H9 (cell line): ENCODE results near the gene ZBTB16. TPM values are rescaled to one million over a fixed set of nuclear protein-coding genes. Genes with fewer than 3 reads are reported as not detected.

Experiments
- DNase-seq: peaks from one replicate; pipeline ENCODE4 v3.0.0-alpha.2; 2017
- H2AFZ ChIP-seq: one replicate; pipeline ENCODE4 v1.6.1; 2013; ENCODE audit warnings: mild to moderate bottlenecking, low read length, control low read depth, moderate library complexity
- H2AK5ac ChIP-seq: 2 replicates; pipeline ENCODE4 v1.6.1; 2013; ENCODE audit warnings: low read length, control low read depth, mixed read lengths; ENCODE audit not compliant: insufficient read length
- H2BK120ac ChIP-seq: one replicate; pipeline ENCODE4 v1.6.1; 2013; ENCODE audit warnings: low read depth, mild to moderate bottlenecking, low read length, control low read depth, inconsistent platforms; ENCODE audit not compliant: poor library complexity, severe bottlenecking
- H2BK12ac ChIP-seq: 2 replicates; pipeline ENCODE4 v1.6.1; 2013; ENCODE audit warnings: low read length, control low read depth, mixed read lengths, low read depth; ENCODE audit not compliant: insufficient read length
- H2BK15ac ChIP-seq: 2 replicates; pipeline ENCODE4 v1.6.1; 2013; ENCODE audit warnings: low read depth, low read length, control low read depth
- H2BK20ac ChIP-seq: one replicate; pipeline ENCODE4 v1.6.1; 2013; ENCODE audit warnings: low read depth, mild to moderate bottlenecking, low read length, control low read depth, inconsistent platforms; ENCODE audit not compliant: poor library complexity, severe bottlenecking
- H2BK5ac ChIP-seq: 2 replicates; pipeline ENCODE4 v1.6.1; 2013; ENCODE audit warnings: low read length, control low read depth, mixed read lengths; ENCODE audit not compliant: insufficient read length
- H3K14ac ChIP-seq: 2 replicates; pipeline ENCODE4 v1.6.1; 2013; ENCODE audit warnings: low read length, control low read depth; ENCODE audit not compliant: insufficient read depth
- H3K18ac ChIP-seq: 2 replicates; pipeline ENCODE4 v1.6.1; 2013; ENCODE audit warnings: low read depth, mild to moderate bottlenecking, mixed read lengths, low read length, control low read depth; ENCODE audit not compliant: insufficient read length
- H3K23ac ChIP-seq: 2 replicates; pipeline ENCODE4 v1.6.1; 2013; ENCODE audit warnings: low read length, control low read depth, mixed read lengths, low read depth; ENCODE audit not compliant: insufficient read length
- H3K23me2 ChIP-seq: 2 replicates; pipeline ENCODE4 v1.6.1; 2013; ENCODE audit warnings: low read depth, mild to moderate bottlenecking, mixed read lengths, low read length, control low read depth; ENCODE audit not compliant: insufficient read length, poor library complexity, severe bottlenecking
- H3K27ac ChIP-seq: 2 replicates; pipeline ENCODE4 v1.5.1; 2013; ENCODE audit warnings: low read length, control low read depth, mixed read lengths, low read depth; ENCODE audit not compliant: insufficient read length
- H3K27me3 ChIP-seq: 2 replicates; pipeline ENCODE4 v1.6.1; 2013; ENCODE audit warnings: low read length, control low read depth, inconsistent platforms; ENCODE audit not compliant: insufficient read depth
- H3K4ac ChIP-seq: 2 replicates; pipeline ENCODE4 v1.6.1; 2013; ENCODE audit warnings: low read depth, mild to moderate bottlenecking, control low read depth, inconsistent platforms, low read length, moderate library complexity
- H3K4me1 ChIP-seq: 2 replicates; pipeline ENCODE4 v1.6.1; 2013; ENCODE audit warnings: low read length, control low read depth, inconsistent platforms; ENCODE audit not compliant: insufficient read depth
- H3K4me2 ChIP-seq: 2 replicates; pipeline ENCODE4 v1.6.1; 2013; ENCODE audit warnings: low read length, control low read depth, mixed read lengths; ENCODE audit not compliant: insufficient read length, insufficient read depth
- H3K56ac ChIP-seq: 2 replicates; pipeline ENCODE4 v1.6.1; 2013; ENCODE audit warnings: low read depth, mild to moderate bottlenecking, mixed read lengths, low read length, control low read depth; ENCODE audit not compliant: insufficient read length
- H3K79me1 ChIP-seq: 2 replicates; pipeline ENCODE4 v1.6.1; 2013; ENCODE audit warnings: low read depth, mild to moderate bottlenecking, moderate library complexity, low read length, control low read depth, inconsistent platforms; ENCODE audit not compliant: insufficient read depth, poor library complexity, severe bottlenecking
- H3K79me2 ChIP-seq: 2 replicates; pipeline ENCODE4 v1.6.1; 2013; ENCODE audit warnings: low read length, control low read depth, inconsistent platforms; ENCODE audit not compliant: insufficient read depth
- H3K9ac ChIP-seq: 2 replicates; pipeline ENCODE4 v1.6.1; 2013; ENCODE audit warnings: low read length, control low read depth, mixed read lengths; ENCODE audit not compliant: insufficient read length; ENCODE audit errors: extremely low read depth
- H3K9me3 ChIP-seq: one replicate; pipeline ENCODE4 v1.6.1; 2013; ENCODE audit warnings: low read depth, low read length, inconsistent platforms; ENCODE audit not compliant: control insufficient read depth
- H3T11ph ChIP-seq: one replicate; pipeline ENCODE4 v1.6.1; 2013; ENCODE audit warnings: mild to moderate bottlenecking, low read length, control low read depth, inconsistent platforms
- H4K20me1 ChIP-seq: one replicate; pipeline ENCODE4 v1.6.1; 2013; ENCODE audit not compliant: control insufficient read depth, insufficient read length, insufficient read depth
- H4K5ac ChIP-seq: 2 replicates; pipeline ENCODE4 v1.6.1; 2013; ENCODE audit warnings: low read depth, mild to moderate bottlenecking, mixed read lengths, low read length, control low read depth; ENCODE audit not compliant: insufficient read length
- H4K8ac ChIP-seq: replicated peaks from 2 replicates; pipeline ENCODE4 v1.6.1; 2013; ENCODE audit warnings: low read length, control low read depth, mixed read lengths, low read depth; ENCODE audit not compliant: insufficient read length
- H4K91ac ChIP-seq: 2 replicates; pipeline ENCODE4 v1.6.1; 2013; ENCODE audit warnings: low read depth, mild to moderate bottlenecking, moderate library complexity, mixed read lengths, low read length, control low read depth; ENCODE audit not compliant: insufficient read length
- H3K27ac Mint-ChIP-seq, 3 experiments: 2 replicates in 2 of 3; 3 replicates in 1 of 3; pipeline ENCODE4 v1.8.0; 2020 to 2021; ENCODE audit warnings: mixed read lengths in 3 of 3, mild to moderate bottlenecking in 1 of 3, moderate library complexity in 1 of 3
- H3K27me3 Mint-ChIP-seq: 2 replicates; pipeline ENCODE4 v1.8.0; 2021; ENCODE audit warnings: low read depth, mild to moderate bottlenecking, moderate library complexity, mixed read lengths
- H3K36me3 Mint-ChIP-seq, 3 experiments: 2 replicates in 2 of 3; 3 replicates in 1 of 3; pipeline ENCODE4 v1.8.0; 2020 to 2021; ENCODE audit warnings: low read depth in 3 of 3, mixed read lengths in 3 of 3; ENCODE audit not compliant: insufficient read depth in 1 of 3
- H3K4me1 Mint-ChIP-seq, 2 experiments: 2 replicates each; pipeline ENCODE4 v1.8.0; 2020; ENCODE audit warnings: mixed read lengths in 2 of 2
- H3K4me3 Mint-ChIP-seq, 2 experiments: 2 replicates in 1 of 2; 3 replicates in 1 of 2; pipeline ENCODE4 v1.8.0; 2020 to 2021; ENCODE audit warnings: mild to moderate bottlenecking in 2 of 2, mixed read lengths in 2 of 2, moderate library complexity in 1 of 2
- H3K9me3 Mint-ChIP-seq, 2 experiments: 2 replicates in 1 of 2; 3 replicates in 1 of 2; pipeline ENCODE4 v1.8.0; 2020; ENCODE audit warnings: mild to moderate bottlenecking in 2 of 2, mixed read lengths in 2 of 2, moderate library complexity in 1 of 2
- WGBS: extraction: QIAGEN DNeasy Blood & Tissue Kit; methylation state at CpG from one replicate; pipeline ENCODE4 v1.1.7; 2013; ENCODE audit warnings: missing lambda C conversion rate, low lambda C conversion rate, mixed read lengths; ENCODE audit not compliant: insufficient read length; ENCODE audit errors: extremely low coverage; 5-methylcytosine and 5-hydroxymethylcytosine counted together
- total RNA-seq: library from RNA; stranded (reverse); gene quantifications from 2 replicates; pipeline ENCODE4 v1.2.1, GENCODE V29; 2021
- TF ChIP-seq, protein P1 (sequence below): fragments of 200-600 bp; sonication (generic); conservative IDR thresholded peaks from 3 replicates; pipeline ENCODE4 v1.8.0; 2021; ENCODE audit warnings: antibody characterized with exemption, mild to moderate bottlenecking

The ZBTB16 gene
- total RNA-seq, 1 experiment from 2014 or later, result not detected

GRCh38 chr11:114164546-114164945 is 105.0 kb downstream of the ZBTB16 start:
- Histone ChIP-seq H3K4me2 (no peak overlapping the region), H3K23ac (no peak overlapping the region), H4K8ac (no peak overlapping the region), H3T11ph (no peak overlapping the region), H2BK20ac (no peak overlapping the region), H3K4me1 (peaks cover 4% of the 10 kb centered on the region; the same call in 1 of the 2 replicates), H2BK5ac (no peak overlapping the region), H3K23me2 (no peaks in the 10 kb centered on the region), H3K18ac (no peak overlapping the region), H2AK5ac (no peak overlapping the region), H3K27ac (no peak overlapping the region), H2AFZ (no peak overlapping the region), H3K9ac (no peak overlapping the region), H3K4ac (no peak overlapping the region), H3K56ac (no peak overlapping the region), H2BK15ac (no peak overlapping the region), H2BK12ac (no peak overlapping the region), H3K14ac (no peak overlapping the region), H4K5ac (no peak overlapping the region), H4K91ac (no peak overlapping the region), H2BK120ac (no peak overlapping the region), H3K9me3 (no peaks in the 10 kb centered on the region), H3K79me1 (no peaks in the 10 kb centered on the region), H3K79me2 (no peaks in the 10 kb centered on the region), H3K27me3 (no peaks in the 10 kb centered on the region; the same call in 1 of the 2 replicates), H4K20me1 (no peaks in the 10 kb centered on the region)
- Mint-ChIP-seq H3K4me1 (peaks cover 16 to 38% of the 10 kb centered on the region in 2 experiments), H3K36me3 (no peaks in the 10 kb centered on the region; a peak in 1 of 7 replicates), H3K9me3 (no peaks in the 10 kb centered on the region), H3K27ac (no peak overlapping the region), H3K4me3 (no peak overlapping the region), H3K27me3 (peaks cover 17% of the 10 kb centered on the region)
- WGBS, result no CpG with 5 or more reads among the region's 9 CpGs
- TF ChIP-seq, protein P1, sequence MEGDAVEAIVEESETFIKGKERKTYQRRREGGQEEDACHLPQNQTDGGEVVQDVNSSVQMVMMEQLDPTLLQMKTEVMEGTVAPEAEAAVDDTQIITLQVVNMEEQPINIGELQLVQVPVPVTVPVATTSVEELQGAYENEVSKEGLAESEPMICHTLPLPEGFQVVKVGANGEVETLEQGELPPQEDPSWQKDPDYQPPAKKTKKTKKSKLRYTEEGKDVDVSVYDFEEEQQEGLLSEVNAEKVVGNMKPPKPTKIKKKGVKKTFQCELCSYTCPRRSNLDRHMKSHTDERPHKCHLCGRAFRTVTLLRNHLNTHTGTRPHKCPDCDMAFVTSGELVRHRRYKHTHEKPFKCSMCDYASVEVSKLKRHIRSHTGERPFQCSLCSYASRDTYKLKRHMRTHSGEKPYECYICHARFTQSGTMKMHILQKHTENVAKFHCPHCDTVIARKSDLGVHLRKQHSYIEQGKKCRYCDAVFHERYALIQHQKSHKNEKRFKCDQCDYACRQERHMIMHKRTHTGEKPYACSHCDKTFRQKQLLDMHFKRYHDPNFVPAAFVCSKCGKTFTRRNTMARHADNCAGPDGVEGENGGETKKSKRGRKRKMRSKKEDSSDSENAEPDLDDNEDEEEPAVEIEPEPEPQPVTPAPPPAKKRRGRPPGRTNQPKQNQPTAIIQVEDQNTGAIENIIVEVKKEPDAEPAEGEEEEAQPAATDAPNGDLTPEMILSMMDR, result no peak
- DNase-seq, result no peak
